Tongue (tissue), 3 donors: ENCODE measurements around the gene MICA. TPM values are rescaled to one million over a fixed set of nuclear protein-coding genes. Genes with fewer than 3 reads are reported as not detected.

ENCODE experiments used
- DNase-seq: peaks from one replicate; pipeline ENCODE4 v3.0.0-alpha.2; 2015
- small RNA-seq: library from RNA; depleted of rRNA; stranded (forward); fragments of <200 nt; gene quantifications from one replicate; pipeline ENCODE3, GENCODE V24; 2014; ENCODE audit warnings: low replicate concordance
- total RNA-seq: library from RNA; depleted of rRNA; stranded (reverse); fragments of >200 nt; gene quantifications from one replicate; pipeline ENCODE4 v1.2.3, GENCODE V29; 2014

MICA gene
- total RNA-seq, 1 donor from 2014 or later: 6.8 TPM

DNA sequence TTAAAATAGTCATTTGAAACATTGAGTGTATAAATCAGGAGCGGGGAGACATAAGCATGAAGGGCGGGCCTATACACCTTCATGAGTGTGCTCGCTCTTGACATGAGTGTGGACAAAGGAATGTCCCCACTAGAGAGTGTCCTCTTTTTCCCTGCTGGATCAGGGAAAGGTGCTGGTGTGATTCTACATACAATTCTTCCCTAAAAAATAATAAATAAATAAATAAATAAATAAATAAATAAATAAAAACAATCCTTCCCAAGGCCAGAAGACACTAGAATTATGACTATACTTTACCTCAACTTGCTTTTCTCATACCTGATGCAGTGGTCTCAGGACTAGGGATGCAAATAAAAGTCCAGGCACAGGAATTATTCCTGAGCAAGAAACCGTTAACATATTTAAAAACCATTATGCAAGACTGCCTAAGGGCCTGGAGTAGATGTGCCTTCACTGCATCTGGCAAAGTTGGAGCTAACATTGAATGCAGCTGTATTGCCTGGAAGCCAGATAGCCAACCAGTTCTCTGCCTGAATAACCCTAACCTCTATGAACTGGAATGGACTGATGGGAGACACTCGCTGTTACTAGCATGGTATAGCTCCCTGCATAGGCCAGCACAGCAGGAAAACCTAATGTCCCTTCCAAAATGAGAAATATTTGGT lies 57.1 kb downstream of the MICA start:
- DNase-seq: no peak

DNA sequence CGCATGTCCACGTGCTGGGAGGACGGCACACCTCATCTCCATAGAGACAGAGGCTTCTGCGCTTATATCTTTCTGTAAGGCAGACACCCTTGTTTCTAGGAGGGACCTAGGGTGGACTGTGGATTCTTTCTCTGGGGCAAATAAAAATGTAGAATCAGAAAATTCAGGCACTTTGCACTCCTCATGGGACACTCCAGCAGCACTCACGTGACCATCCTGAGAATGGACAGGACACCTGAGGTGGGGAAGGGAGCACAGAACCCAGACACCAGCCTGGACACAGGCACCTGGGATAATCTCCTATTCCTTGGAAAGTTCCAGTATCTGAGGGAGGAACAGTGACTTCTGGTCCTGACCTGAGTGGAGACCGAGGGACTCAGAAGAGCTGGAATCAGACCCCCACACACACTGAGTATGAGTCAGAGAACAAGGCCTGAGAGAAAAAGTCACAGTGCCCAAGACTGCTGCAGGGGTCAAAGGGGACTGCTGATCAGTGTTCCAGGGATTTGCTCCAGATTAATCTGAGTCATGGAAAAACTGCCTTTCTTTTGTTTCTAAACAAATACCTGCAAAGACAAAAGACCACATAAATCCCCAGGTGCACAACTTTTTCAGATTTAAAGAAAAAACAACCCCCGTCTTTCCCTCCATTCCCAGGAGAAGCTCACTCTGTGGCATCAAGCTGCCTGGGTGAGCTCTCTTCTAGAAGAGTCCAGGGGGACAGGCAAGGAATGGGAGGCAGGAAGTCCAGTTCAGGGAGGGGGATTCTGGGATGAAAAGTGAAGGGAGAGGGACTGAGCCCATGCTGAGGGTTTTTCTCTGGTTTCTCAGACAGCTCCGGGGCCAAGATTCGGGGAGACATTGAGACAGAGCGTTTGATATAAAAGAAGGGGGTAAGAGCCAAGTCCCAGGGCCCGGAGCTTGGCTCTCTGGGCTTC lies 58.9 kb downstream of the MICA start:
- DNase-seq: no peak

DNA sequence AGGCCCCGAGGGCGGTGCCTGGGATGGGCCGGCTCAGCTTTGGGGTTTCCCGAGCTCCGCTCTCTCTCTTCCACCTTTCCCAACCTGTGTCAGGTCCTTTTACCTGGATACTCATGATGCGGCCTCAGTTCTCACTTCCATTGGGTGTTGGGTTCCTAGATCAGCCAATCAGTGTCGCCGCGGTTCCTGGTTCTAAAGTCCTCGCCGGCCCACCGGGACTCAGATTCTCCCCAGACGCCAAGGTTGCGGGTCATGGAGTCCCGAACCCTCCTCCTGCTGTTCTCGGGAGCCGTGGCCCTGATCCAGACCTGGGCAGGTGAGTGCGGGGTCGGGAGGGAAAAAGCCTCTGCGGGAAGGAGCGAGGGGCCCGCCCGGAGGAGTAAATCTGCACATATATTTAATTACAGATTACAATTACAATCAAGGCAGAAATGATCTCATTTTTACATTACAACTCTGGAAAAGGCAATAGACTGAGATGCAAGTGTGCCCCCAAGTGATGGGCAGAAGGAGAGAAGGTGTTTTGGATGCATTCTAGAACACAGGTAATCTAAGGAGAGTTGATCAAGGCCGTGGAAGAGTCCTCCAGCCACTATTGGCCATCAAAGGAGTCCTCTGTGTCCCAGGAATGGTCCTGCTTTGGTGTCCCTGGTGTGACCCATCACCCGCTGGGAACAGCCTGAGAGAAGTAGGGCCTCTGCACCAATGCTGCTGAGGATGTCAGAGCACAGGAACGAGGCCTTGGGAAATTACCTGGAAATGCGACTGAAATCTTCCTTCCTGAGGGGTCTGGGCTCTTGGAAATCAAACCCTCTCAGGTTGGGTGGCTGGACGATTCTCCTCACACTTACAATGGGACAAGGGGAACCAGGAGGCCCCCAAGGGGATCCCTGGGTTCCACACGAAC lies 59.8 kb downstream of the MICA start:
- DNase-seq: peak; percentile 84

DNA sequence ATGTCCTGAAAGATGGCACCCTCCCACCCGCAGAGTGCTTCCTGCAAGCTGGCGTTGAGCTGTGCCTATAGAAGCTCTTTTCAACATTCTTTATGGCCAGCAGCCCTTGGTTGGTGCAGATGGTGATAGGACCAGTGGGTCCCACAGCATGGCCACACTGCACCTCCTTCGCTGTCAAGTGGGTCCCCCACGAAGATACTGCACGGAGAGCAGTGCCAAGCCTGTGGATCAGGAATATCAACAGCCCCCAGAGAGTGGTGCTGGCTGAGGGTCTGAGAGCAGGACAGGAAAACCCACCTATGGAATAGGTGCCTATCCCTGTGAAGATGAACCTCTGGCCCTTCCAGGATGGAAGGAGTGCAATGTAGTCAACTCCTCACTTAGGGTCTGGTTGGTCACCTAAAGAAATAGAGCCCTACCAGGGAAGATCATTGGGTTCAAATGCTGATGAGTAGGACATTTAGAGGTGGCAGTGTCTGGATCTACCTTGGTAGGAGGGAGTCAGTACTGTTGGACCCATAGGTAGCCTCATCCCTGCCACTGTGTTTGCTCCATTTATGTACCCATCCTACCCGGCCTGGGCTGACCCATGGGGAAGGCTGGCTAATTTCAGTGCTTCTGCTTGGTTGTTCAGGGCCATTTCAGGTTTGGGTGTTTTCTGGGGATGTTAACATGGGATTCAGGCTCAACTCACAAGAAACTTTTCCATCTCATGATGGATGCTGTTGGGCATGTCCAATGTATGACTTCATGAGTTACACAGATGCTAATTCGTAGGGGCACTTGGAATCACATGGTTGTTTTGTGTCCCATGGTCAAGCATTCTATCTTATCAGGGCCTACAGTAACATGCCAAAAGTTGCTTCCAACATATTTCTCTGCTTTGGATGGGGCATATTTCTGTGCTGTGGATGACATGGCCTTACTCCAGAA lies 61.1 kb downstream of the MICA start:
- no peak for DNase-seq

Small RNAs within 50 kb of the gene (small RNA-seq; reads per million reads assigned to genes)
- not detected for gene HLA-S
- not detected for gene MIR6891
- gene RF00019: not detected
- gene RNU6-283P: not detected

Other genes with a start within 250 kb of the MICA start
- gene CCHCR1, start 245.8 kb upstream of the MICA start, total RNA-seq: 14.2 TPM
- gene TCF19, start 245.0 kb upstream of the MICA start, total RNA-seq: 16.4 TPM
- 7.5 TPM for gene POU5F1, start 232.9 kb upstream of the MICA start, total RNA-seq
- gene HLA-C, start 131.5 kb upstream of the MICA start, total RNA-seq: 27.6 TPM
- gene HLA-B, start 46.4 kb upstream of the MICA start, total RNA-seq: 451 TPM
- gene MICB, start 94.5 kb downstream of the MICA start, total RNA-seq: 3.9 TPM
- not detected for gene MCCD1, start 125.4 kb downstream of the MICA start, total RNA-seq
- gene DDX39B, start 138.4 kb downstream of the MICA start, total RNA-seq: 319 TPM
- gene ATP6V1G2, start 143.0 kb downstream of the MICA start, total RNA-seq: 1.3 TPM
- 11.4 TPM for gene NFKBIL1, start 144.0 kb downstream of the MICA start, total RNA-seq
- not detected for gene LTA, start 168.7 kb downstream of the MICA start, total RNA-seq
- not detected for gene TNF, start 172.0 kb downstream of the MICA start, total RNA-seq
- gene LTB, start 178.8 kb downstream of the MICA start, total RNA-seq: 1.7 TPM
- gene LST1, start 182.7 kb downstream of the MICA start, total RNA-seq: 1.5 TPM
- not detected for gene NCR3, start 189.4 kb downstream of the MICA start, total RNA-seq
- gene AIF1, start 211.6 kb downstream of the MICA start, total RNA-seq: 10.9 TPM
- gene PRRC2A, start 217.1 kb downstream of the MICA start, total RNA-seq: 66.1 TPM
- 154 TPM for gene BAG6, start 249.1 kb downstream of the MICA start, total RNA-seq